Tibial artery (tissue), 4 donors: ENCODE data around the gene LIN28A.

Experiments
- DNase-seq, 2 donors: peaks; one replicate each; pipeline ENCODE4 v3.0.0-alpha.2; 2019
- H3K27ac ChIP-seq, 2 donors: fragments of 200-600 bp; sonication (generic) in 1 of 2; 1 replicate in 1 of 2; 2 replicates in 1 of 2; pipeline ENCODE4 v1.5.1; 2018 to 2019; ENCODE audit warnings: mild to moderate bottlenecking in 1 of 2
- H3K27me3 ChIP-seq, 2 donors: fragments of 200-600 bp; sonication (generic) in 1 of 2; one replicate each; pipeline versions ENCODE4 v1.5.1 to v1.6.0; 2016 to 2019
- H3K36me3 ChIP-seq, 3 donors: fragments of 200-600 bp; sonication (generic) in 2 of 3; one replicate each; pipeline ENCODE4 v1.5.1; 2016 to 2019; ENCODE audit warnings: mild to moderate bottlenecking in 2 of 3
- H3K4me1 ChIP-seq, 4 donors: fragments of 200-600 bp; sonication (generic) in 2 of 4; 1 replicate in 3 of 4; 2 replicates in 1 of 4; pipeline ENCODE4 v1.5.1; 2016 to 2019
- H3K4me3 ChIP-seq, 2 donors: fragments of 200-600 bp; sonication (generic) in 1 of 2; 1 replicate in 1 of 2; 2 replicates in 1 of 2; pipeline ENCODE4 v1.5.1; 2018 to 2019; ENCODE audit warnings: mild to moderate bottlenecking in 2 of 2
- H3K9me3 ChIP-seq, 3 donors: fragments of 200-600 bp; sonication (generic) in 1 of 3; one replicate each; pipeline ENCODE4 v1.5.1; 2016 to 2019
- intact Hi-C: fragments of 100-400 bp; cut with DNase I; formaldehyde crosslinking; loops from one replicate; pipeline ENCODE4 v1.15.0; 2023; ENCODE audit warnings: low total_unique reads
- TF ChIP-seq, protein P1 (sequence below), 2 experiments: fragments of 200-600 bp in 1 of 2; fragments of 450-650 bp in 1 of 2; IDR thresholded peaks; one replicate each; pipeline ENCODE4 v1.5.1; 2017 to 2019; ENCODE audit warnings: antibody characterized with exemption in 2 of 2, mild to moderate bottlenecking in 1 of 2, moderate library complexity in 1 of 2

The LIN28A gene

DNA sequence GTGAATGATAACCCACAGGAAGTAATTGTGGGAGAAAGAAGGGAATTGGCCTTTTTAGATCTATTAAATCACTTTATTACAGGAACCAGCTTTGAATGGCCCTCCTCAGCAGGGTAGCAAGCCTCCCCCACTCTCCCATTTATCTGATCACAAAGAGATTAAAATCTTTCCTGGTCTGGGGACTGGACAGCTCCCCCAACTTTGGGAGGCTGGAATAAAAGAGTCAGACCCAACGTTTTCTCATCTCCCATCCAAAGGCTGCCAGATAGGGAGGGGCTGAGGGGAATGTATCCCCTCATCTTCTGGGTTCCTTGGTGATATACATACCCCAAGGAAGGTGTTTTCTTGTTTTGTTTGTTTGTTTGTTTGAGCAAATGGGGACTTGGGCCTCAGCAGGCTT is 2.4 kb downstream of the LIN28A start:
- H3K4me1 ChIP-seq, result no peaks in the 10 kb centered on the region
- DNase-seq, result peak in 1 of 2 donors; percentile 10
- no peaks in the 10 kb centered on the region for H3K36me3 ChIP-seq
- H3K9me3 ChIP-seq, result no peaks in the 10 kb centered on the region
- TF ChIP-seq, protein P1, sequence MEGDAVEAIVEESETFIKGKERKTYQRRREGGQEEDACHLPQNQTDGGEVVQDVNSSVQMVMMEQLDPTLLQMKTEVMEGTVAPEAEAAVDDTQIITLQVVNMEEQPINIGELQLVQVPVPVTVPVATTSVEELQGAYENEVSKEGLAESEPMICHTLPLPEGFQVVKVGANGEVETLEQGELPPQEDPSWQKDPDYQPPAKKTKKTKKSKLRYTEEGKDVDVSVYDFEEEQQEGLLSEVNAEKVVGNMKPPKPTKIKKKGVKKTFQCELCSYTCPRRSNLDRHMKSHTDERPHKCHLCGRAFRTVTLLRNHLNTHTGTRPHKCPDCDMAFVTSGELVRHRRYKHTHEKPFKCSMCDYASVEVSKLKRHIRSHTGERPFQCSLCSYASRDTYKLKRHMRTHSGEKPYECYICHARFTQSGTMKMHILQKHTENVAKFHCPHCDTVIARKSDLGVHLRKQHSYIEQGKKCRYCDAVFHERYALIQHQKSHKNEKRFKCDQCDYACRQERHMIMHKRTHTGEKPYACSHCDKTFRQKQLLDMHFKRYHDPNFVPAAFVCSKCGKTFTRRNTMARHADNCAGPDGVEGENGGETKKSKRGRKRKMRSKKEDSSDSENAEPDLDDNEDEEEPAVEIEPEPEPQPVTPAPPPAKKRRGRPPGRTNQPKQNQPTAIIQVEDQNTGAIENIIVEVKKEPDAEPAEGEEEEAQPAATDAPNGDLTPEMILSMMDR (IDR thresholded peaks at IDR 0.05), result no peak
- intact Hi-C loops, result no loop called here
- H3K27me3 ChIP-seq, result peaks cover 0 to 75% of the 10 kb centered on the region in 2 donors
- no peak overlapping the region for H3K27ac ChIP-seq
- no peak overlapping the region for H3K4me3 ChIP-seq

DNA sequence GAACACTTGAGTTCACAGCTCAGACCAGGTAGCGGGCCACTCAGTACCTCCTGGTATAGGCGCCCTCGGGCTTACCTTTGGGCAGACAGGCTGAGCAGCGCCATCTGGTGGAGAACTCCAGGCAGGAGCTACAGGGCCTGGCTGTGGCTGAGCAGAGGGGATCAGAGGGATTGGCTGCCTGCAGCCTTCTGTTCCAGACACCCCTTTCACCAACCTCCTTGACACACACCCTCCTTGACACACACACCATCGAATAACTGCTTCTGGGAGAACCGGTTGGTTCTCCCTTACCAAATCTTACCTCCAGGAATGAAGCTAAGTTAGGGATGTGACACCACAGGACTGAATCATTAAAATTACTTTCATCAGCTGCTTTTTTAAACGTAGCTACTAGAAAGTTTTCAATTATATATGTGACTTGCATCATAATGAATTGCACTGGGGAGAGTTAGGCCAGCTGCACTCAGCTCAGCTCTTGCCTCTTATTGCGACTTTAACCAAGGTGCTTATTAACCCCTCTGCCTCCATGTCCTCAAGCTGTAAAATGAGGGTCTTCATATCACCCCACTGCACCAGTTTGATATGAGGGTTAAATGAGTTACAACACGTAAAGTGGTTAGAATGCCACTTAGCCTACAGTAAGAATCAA is 6.6 kb downstream of the LIN28A start:
- peaks cover 0 to 62% of the 10 kb centered on the region in 2 donors for H3K27me3 ChIP-seq
- intact Hi-C loops, result no loop called here
- TF ChIP-seq, protein P1 (IDR thresholded peaks at IDR 0.05), result peak; percentile 36 to 59

DNA sequence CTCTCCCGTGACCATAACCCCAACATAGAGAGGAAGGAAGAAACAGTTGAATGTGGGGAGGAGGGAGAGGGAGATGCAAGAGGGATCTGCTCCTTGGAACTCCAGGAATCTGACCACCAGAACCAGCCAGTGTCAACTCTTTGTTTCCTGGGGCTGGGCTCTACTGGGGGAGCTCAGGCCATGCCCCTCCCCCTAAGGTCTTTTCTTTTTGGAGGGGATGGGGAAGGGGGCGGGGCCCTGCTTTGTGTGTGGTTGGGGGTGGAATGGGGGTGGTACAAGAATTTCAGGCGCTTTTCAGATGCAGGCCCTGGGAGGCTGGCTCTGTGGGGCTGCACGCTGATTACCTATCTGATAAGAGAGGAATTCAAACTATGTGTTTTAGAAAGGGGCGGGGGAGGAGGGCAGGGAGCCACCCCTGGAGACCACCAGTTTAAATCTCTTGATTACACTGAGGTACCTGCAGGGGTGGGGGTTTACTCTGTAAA is 8.3 kb downstream of the LIN28A start:
- Histone ChIP-seq H3K4me3 (no peak overlapping the region), H3K27ac (no peak overlapping the region), H3K27me3 (peaks cover 0 to 51% of the 10 kb centered on the region in 2 donors), H3K4me1 (no peaks in the 10 kb centered on the region), H3K9me3 (no peaks in the 10 kb centered on the region), H3K36me3 (no peaks in the 10 kb centered on the region)
- TF ChIP-seq, protein P1 (IDR thresholded peaks at IDR 0.05), result no peak
- intact Hi-C loops, result no loop called here
- DNase-seq, result no peak

More for the DNA sequence above, 6.6 kb downstream of the LIN28A start:
- Histone ChIP-seq H3K27ac (no peak overlapping the region), H3K4me3 (no peak overlapping the region), H3K9me3 (no peaks in the 10 kb centered on the region), H3K4me1 (no peaks in the 10 kb centered on the region), H3K36me3 (no peaks in the 10 kb centered on the region)
- DNase-seq, result peak; percentile 45 to 66

DNA sequence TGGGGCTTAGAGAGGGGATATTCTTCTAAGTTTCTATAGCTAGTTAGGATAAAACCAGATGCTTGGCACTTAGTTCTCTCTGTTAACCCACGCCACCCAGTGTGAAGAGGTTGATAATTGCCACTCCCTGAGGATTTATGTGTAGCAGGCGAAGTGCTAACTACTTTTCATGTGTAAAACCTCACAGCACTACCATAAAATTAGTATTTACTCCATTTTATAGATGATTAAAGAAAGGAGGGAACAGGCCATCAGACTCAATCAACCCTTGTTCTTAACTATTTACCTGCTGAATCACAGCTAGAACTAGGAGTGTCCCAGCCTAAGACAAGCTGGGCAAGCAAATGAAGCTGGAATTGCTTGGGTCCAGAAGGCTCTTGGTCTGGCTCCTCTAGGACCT is 8.9 kb downstream of the LIN28A start:
- TF ChIP-seq, protein P1 (IDR thresholded peaks at IDR 0.05), result no peak
- no peaks in the 10 kb centered on the region for H3K9me3 ChIP-seq
- H3K27ac ChIP-seq, result no peak overlapping the region
- peaks cover 0 to 49% of the 10 kb centered on the region in 2 donors for H3K27me3 ChIP-seq
- no peak overlapping the region for H3K4me3 ChIP-seq
- intact Hi-C loops, result no loop called here
- no peaks in the 10 kb centered on the region for H3K4me1 ChIP-seq
- DNase-seq, result no peak
- no peaks in the 10 kb centered on the region for H3K36me3 ChIP-seq

DNA sequence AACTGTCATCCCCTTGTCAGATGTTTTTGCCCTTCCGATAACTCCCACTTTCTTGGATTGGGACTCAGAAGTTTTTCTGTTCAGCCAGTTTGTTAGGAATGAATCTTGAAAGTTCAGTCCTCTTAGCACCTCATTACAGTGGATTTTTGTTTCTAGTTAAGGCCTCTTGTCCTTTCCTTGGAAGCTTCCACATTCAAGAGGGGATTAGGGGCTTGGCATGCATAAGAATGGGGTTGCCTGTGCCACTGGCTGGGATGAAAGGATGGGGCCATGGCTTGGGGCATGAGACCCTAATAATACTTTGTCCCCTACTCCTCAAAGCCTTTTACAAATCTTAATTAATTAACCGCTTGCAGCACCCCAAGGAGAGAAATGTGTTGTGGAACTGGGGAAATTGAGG is 19.1 kb downstream of the LIN28A start:
- Histone ChIP-seq H3K4me1 (peaks cover 0 to 26% (median 19%) of the 10 kb centered on the region in 4 donors), H3K9me3 (no peaks in the 10 kb centered on the region), H3K4me3 (no peak overlapping the region), H3K27me3 (peaks cover 0 to 20% of the 10 kb centered on the region in 2 donors), H3K27ac (no peak overlapping the region), H3K36me3 (peaks cover 0 to 6% (median 6%) of the 10 kb centered on the region in 3 donors)
- no peak for DNase-seq
- TF ChIP-seq, protein P1 (IDR thresholded peaks at IDR 0.05), result no peak
- intact Hi-C loops, result no loop called here
